GM18499 (cell line): ENCODE measurements around the gene CHRNB2.

Experiments
- ATAC-seq: cut with Tn5 transposase; IDR thresholded peaks from one replicate; pipeline ENCODE4 v1.9.1; 2021; ENCODE audit warnings: moderate number of reproducible peaks; ENCODE audit not compliant: insufficient read depth, unreplicated experiment

Gene CHRNB2

GRCh38 chr1:154627257-154628120, 59.9 kb downstream of the CHRNB2 start:
- no peak for ATAC-seq

- ATAC-seq: no peak
These were observed 60.5 kb downstream of the CHRNB2 start for GRCh38 chr1:154628121-154628405.

- ATAC-seq: no peak
These were observed 61.6 kb downstream of the CHRNB2 start for GRCh38 chr1:154629061-154629674.
